NCI-H1694 (cell line): ENCODE measurements around the gene PPIL6.

Experiments
- DNase-seq: peaks from one replicate; lab custom pipeline; 2025; lab: John Stamatoyannopoulos, UW

The PPIL6 gene

GRCh38 chr6:109362102-109362884 is 78.1 kb downstream of the PPIL6 start:
- DNase-seq, result no peak

DNA sequence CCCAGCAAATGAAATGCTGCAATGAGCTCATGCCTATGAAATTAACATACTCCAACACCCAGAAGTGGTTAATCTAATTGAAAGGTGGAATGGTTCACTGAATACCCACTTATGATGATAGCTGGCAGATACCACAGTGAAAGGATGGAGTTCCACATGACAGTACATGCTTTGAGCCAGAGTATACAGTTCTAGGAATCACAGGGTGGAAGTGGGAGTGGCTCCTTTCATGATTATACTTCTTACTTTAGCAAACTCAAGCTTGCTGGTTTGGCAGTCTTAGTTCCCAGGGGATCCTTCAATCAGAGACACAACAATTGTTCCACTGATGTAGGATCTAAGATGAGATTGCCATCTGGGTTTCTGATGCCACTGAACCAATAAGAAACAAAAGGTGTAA is 79.6 kb downstream of the PPIL6 start:
- DNase-seq, result no peak

GRCh38 chr6:109360281-109360680 is 80.1 kb downstream of the PPIL6 start:
- DNase-seq, result no peak

- no peak for DNase-seq
Measured at GRCh38 chr6:109359248-109359647, 81.2 kb downstream of the PPIL6 start.

DNA sequence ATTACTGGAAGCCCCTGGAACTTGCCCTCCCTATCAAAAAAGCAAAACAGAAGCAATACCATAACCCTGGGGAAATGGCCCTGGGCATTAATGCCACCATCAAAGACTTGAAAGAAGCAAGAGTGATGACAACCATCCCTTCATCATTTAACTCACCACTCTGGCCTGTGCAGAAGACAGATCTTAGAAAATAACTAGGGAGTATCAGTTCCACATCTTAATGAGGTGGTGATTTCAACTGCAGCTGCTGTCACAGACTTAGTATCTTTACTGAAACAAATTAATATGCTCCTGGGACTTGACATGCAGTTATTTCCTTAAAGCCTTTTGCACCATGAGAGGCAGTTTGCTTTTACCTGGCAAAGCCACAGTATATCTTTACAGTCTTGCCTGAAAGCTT is 82.2 kb downstream of the PPIL6 start:
- DNase-seq, result no peak

GRCh38 chr6:109356237-109356636 is 84.2 kb downstream of the PPIL6 start:
- no peak for DNase-seq

- no peak for DNase-seq
Measured at GRCh38 chr6:109351231-109352130, 88.9 kb downstream of the PPIL6 start.

DNA sequence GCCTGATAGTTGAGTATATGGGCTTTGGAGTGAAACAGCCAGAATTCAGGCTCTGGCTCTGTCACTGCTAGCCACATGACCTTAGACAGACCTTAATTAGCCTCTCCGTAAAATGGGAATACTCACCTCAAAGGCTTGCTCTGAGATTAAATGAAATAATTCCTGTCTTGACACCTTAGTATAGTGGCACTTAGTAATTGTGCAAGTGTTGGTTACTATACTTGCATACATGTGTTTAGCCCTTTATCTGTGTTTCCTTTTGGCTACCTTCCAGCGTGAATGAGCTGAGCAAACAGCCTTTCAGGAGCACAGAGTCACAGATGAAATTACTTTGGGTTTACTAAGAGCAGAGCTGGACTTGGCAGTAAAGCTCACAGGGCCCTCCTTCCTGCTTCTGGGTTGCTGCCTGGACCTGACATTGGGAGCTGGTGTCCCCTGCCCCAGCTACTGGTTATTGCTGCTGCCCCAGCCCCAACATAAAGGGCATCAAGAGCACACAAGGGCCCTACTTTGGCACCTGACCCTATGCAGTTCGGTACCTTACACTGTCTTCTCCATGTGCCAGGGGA is 90.9 kb downstream of the PPIL6 start:
- no peak for DNase-seq

- DNase-seq, result no peak
Measured at GRCh38 chr6:109348226-109348625, 92.2 kb downstream of the PPIL6 start.

DNA sequence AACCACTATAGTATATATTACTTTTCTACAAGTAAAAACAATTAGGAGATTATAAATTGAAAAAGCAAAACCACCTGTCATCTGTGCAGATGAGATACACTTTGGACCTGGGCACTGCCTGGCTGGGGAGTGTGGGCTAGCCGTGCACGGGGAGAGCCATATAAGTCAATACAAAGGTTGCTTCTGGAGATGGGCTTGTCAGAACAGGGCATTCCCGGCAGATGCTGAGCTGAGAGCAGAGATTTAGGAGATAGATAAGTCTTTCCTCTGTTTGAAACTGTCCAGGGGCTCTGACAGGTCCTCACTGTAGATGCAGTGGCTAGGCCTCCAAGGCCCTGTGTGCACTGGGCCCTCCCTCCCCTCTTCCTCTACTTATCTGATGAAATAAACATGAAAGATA is 92.6 kb downstream of the PPIL6 start:
- no peak for DNase-seq

GRCh38 chr6:109345986-109346385 is 94.4 kb downstream of the PPIL6 start:
- no peak for DNase-seq

DNA sequence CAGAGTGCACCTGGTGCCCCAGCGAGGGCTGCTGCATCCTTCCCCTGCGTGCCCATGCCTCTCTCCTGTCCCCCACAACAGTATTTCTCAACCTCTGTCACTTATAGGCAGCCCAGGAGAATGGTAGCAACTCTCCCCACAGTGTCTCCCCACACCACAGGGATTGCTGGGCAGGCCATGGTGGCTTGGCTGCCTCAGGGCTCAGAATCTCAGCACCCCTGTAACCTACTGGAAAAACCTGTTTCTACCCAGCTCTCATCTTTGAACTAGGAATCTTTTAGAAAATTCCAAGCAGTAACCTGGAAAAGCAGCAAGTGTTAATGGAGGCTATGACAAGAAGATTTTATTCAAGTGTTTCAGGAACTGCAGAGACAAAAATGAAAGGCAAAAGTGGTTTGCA is 96.2 kb downstream of the PPIL6 start:
- DNase-seq, result no peak

DNA sequence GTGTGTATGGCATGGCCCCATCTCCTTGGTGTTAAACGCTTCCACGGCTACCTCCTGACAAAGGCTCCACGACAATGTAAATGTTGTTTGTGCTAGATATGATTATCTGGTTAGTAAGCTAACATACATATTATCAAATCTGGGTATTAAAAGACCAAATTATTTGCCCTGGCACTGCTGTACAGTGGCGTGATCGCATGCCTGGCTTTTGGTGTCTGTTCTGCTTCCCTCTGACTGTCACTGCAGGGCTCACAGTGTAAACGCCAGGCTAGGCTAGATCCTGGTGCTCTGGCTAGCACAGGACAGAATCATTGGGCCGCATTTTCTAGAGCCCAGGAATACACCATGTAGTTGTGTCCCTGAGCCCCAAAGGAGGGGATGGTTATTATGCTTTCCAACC is 96.9 kb downstream of the PPIL6 start:
- no peak for DNase-seq

DNA sequence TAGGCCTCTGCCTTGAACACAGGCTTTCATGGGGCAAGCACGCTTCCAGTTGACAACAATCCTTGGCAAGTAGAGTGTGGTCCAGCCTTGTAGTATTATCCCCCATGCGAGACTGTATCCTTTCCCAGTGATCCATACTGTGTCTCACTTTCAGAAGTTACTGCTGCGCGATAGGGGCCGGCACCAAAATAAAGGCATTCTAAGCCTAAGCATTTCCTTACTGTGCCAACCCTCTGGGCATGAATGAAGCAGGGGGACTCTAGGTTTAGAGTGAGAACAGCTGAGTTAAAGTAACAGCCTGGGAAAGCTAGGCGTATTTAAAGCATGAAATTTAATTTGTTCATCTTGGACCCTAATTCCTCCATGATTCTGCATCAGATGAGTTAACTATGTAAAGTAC is 97.5 kb downstream of the PPIL6 start:
- DNase-seq, result no peak

- DNase-seq, result no peak
Measured at GRCh38 chr6:109342506-109342905, 97.9 kb downstream of the PPIL6 start.

- DNase-seq, result no peak
Measured at GRCh38 chr6:109340811-109341210, 99.6 kb downstream of the PPIL6 start.
